ENCODE results near the gene VIM.
A peak's percentile ranks its signal among the peaks of the same experiment; 100 is the strongest.

Gene VIM

DNA sequence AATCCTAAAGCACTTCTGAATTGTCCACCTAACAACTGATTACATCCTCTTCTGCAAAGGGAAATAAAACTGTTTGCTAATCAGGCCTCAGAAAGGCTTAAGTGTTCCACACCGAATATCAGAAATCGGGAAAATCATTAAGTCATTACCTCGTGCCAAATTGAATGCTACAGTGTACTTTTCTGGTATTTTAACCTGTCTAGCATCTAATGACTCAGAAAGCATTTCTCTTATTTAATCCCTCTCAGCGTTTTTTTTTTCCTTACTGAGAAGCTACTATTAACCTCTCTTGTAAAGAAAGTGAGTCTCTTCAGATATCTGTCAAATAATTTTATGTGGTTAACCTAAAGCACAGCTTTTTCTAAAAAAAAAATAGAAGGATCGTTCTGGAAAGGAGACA is 28.6 kb downstream of the VIM start:
- TF ChIP-seq CTCF (IDR thresholded peaks at IDR 0.05; ENCODE audit: insufficient read depth, low read length) (no peak), GABPA (IDR thresholded peaks at IDR 0.05; ENCODE audit: low read depth) (no peak), POLR2AphosphoS5 (IDR thresholded peaks at IDR 0.05; ENCODE audit: low read depth) (no peak), REST (IDR thresholded peaks at IDR 0.05; ENCODE audit: insufficient replicate concordance, low read depth) (no peak), SPI1 (IDR thresholded peaks at IDR 0.05; ENCODE audit: borderline replicate concordance, low read depth) (no peak)
- no peak for DNase-seq (ENCODE audit: low read depth in 1 of 2, low spot score in 1 of 2)
- no peak overlapping the region for H3K27ac ChIP-seq (replicated peaks)
- no peak overlapping the region for H3K4me3 ChIP-seq (replicated peaks; ENCODE audit: insufficient read depth, low read length)
- no peaks in the 10 kb centered on the region for H3K27me3 ChIP-seq (ENCODE audit: insufficient read depth, poor library complexity, severe bottlenecking)

DNA sequence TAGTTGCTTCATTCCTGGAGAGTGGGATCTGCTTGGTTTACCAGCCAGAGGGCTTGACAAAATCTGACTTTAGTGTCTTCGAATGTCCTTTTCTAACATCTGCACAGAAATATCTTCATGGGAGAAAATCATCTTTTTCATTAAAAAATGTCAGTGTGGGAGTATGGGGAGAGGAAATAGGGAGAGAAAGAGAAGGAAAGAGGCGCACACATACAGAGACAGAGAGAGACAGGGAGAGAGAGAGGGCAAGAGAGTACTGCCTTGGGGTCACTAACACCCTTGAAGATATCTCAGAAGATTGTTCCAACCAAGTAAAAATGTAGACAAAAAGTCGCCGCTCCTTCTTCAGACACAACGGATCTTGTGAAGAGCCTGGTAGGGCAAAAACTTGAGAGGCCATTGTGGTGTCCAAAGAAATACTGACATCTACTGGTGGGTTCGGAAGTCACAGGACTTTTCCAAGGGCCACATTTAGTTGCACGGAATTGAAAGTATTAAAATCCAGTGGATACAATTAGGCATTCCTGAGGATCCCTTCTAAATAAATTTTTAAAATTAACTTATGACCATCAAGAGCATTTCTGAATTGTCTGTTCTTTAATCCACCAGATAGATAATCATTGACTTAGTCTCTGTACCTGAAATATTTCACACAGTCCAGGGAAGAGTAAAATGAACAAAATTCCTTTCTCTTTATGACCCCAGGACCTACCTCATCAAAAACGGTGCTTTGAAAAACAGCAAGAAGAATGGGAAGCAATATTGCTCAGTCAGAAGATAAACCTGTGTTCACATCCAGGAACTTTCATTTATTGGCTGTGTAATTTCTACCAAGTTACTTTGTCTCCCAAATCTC is 29.7 kb downstream of the VIM start:
- peak in 1 of 2 experiments; percentile 30 for DNase-seq (ENCODE audit: low read depth in 1 of 2, low spot score in 1 of 2)
- Histone ChIP-seq H3K4me3 (replicated peaks; ENCODE audit: insufficient read depth, low read length) (no peak overlapping the region), H3K27me3 (ENCODE audit: insufficient read depth, poor library complexity, severe bottlenecking) (no peaks in the 10 kb centered on the region), H3K27ac (replicated peaks) (no peak overlapping the region)
- TF ChIP-seq GABPA (IDR thresholded peaks at IDR 0.05; ENCODE audit: low read depth) (no peak), POLR2AphosphoS5 (IDR thresholded peaks at IDR 0.05; ENCODE audit: low read depth) (no peak), CTCF (IDR thresholded peaks at IDR 0.05; ENCODE audit: insufficient read depth, low read length) (peak; percentile 27), SPI1 (IDR thresholded peaks at IDR 0.05; ENCODE audit: borderline replicate concordance, low read depth) (no peak), REST (IDR thresholded peaks at IDR 0.05; ENCODE audit: insufficient replicate concordance, low read depth) (no peak)

DNA sequence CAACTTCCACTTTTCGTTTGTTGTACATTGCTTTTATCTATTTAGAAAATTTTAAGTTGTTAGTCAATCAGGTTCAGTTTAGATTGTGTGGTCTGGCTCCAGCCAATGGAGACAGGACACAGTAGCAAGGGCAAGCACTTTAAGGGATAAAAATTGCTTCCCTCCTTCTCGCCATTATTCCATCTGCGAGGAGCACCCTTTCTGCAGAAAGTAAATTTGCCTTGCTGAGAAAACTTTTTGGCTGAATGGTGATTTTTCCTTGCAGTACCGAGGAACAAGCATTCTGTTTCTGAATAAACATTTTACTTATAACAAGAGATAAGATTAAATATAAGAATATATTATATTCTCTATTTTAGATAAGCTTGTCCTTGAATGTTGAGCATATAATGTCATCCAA is 34.5 kb downstream of the VIM start:
- no peaks in the 10 kb centered on the region for H3K27me3 ChIP-seq (ENCODE audit: insufficient read depth, poor library complexity, severe bottlenecking)
- DNase-seq (ENCODE audit: low read depth in 1 of 2, low spot score in 1 of 2) = no peak
- no peak overlapping the region for H3K27ac ChIP-seq (replicated peaks)
- H3K4me3 ChIP-seq (replicated peaks; ENCODE audit: insufficient read depth, low read length) = no peak overlapping the region
- TF ChIP-seq REST (IDR thresholded peaks at IDR 0.05; ENCODE audit: insufficient replicate concordance, low read depth) (no peak), POLR2AphosphoS5 (IDR thresholded peaks at IDR 0.05; ENCODE audit: low read depth) (no peak), SPI1 (IDR thresholded peaks at IDR 0.05; ENCODE audit: borderline replicate concordance, low read depth) (no peak), GABPA (IDR thresholded peaks at IDR 0.05; ENCODE audit: low read depth) (no peak), CTCF (IDR thresholded peaks at IDR 0.05; ENCODE audit: insufficient read depth, low read length) (no peak)
